Neural cell (in vitro differentiated cells): Measurements from ENCODE around the gene LDB2.

Experiments
- EP300 ChIP-seq: fragments of 450-650 bp; conservative IDR thresholded peaks from 2 replicates; pipeline ENCODE4 v1.6.1; 2014; ENCODE audit warnings: antibody characterized with exemption, mild to moderate bottlenecking, moderate library complexity; ENCODE audit not compliant: poor library complexity, severe bottlenecking
- EZH2 ChIP-seq: fragments of 200-600, 300-800 bp; shearing (Covaris generic), sonication (generic); IDR thresholded peaks from 2 replicates; pipeline ENCODE4 v1.6.1; 2014; ENCODE audit warnings: antibody characterized with exemption, low read length, borderline replicate concordance, mild to moderate bottlenecking; ENCODE audit not compliant: insufficient read depth, poor library complexity, severe bottlenecking
- TF ChIP-seq, protein P1 (sequence below): fragments of 450-650 bp; IDR thresholded peaks from 2 replicates; pipeline ENCODE4 v1.5.1; 2014; ENCODE audit warnings: antibody characterized with exemption, mild to moderate bottlenecking, moderate library complexity; ENCODE audit not compliant: poor library complexity, severe bottlenecking
- TF ChIP-seq, protein P2 (sequence below): IDR thresholded peaks from 2 replicates; pipeline ENCODE4 v1.6.1; 2012; ENCODE audit warnings: borderline replicate concordance

DNA sequence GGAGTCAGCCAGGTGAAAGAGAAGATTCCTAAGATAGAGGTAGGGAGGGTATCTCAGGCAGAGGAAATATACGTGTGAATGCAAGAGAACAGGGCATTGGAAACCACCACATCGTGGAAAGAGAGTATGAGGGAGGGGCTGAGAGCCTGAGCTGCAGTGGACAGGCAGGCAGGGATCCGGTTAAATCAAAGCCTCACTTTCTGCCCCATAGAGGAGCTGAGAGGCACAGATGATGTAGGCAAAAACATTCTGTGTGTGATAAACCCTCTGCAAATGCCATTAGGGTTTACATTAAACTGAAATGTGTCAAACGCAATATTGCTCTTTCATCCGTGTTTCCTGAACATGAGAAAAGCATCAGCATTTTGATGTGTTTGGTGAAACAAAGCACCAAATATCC lies 374.0 kb downstream of the LDB2 start:
- TF ChIP-seq, protein P1, sequence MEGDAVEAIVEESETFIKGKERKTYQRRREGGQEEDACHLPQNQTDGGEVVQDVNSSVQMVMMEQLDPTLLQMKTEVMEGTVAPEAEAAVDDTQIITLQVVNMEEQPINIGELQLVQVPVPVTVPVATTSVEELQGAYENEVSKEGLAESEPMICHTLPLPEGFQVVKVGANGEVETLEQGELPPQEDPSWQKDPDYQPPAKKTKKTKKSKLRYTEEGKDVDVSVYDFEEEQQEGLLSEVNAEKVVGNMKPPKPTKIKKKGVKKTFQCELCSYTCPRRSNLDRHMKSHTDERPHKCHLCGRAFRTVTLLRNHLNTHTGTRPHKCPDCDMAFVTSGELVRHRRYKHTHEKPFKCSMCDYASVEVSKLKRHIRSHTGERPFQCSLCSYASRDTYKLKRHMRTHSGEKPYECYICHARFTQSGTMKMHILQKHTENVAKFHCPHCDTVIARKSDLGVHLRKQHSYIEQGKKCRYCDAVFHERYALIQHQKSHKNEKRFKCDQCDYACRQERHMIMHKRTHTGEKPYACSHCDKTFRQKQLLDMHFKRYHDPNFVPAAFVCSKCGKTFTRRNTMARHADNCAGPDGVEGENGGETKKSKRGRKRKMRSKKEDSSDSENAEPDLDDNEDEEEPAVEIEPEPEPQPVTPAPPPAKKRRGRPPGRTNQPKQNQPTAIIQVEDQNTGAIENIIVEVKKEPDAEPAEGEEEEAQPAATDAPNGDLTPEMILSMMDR = no peak
- TF ChIP-seq EP300 (no peak), EZH2 (no peak)
- TF ChIP-seq, protein P2, sequence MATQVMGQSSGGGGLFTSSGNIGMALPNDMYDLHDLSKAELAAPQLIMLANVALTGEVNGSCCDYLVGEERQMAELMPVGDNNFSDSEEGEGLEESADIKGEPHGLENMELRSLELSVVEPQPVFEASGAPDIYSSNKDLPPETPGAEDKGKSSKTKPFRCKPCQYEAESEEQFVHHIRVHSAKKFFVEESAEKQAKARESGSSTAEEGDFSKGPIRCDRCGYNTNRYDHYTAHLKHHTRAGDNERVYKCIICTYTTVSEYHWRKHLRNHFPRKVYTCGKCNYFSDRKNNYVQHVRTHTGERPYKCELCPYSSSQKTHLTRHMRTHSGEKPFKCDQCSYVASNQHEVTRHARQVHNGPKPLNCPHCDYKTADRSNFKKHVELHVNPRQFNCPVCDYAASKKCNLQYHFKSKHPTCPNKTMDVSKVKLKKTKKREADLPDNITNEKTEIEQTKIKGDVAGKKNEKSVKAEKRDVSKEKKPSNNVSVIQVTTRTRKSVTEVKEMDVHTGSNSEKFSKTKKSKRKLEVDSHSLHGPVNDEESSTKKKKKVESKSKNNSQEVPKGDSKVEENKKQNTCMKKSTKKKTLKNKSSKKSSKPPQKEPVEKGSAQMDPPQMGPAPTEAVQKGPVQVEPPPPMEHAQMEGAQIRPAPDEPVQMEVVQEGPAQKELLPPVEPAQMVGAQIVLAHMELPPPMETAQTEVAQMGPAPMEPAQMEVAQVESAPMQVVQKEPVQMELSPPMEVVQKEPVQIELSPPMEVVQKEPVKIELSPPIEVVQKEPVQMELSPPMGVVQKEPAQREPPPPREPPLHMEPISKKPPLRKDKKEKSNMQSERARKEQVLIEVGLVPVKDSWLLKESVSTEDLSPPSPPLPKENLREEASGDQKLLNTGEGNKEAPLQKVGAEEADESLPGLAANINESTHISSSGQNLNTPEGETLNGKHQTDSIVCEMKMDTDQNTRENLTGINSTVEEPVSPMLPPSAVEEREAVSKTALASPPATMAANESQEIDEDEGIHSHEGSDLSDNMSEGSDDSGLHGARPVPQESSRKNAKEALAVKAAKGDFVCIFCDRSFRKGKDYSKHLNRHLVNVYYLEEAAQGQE = no peak
